ENCODE results near the gene DOCK4.

Gene DOCK4

GRCh38 chr7:112063974-112064373 lies 142.2 kb downstream of the DOCK4 start:
- TF ChIP-seq TCF12 (IDR thresholded peaks at IDR 0.05; ENCODE audit: low read depth) (no peak), MAX (IDR thresholded peaks at IDR 0.05) (no peak), EP300 (IDR thresholded peaks at IDR 0.05; ENCODE audit: borderline replicate concordance) (no peak), USF1 (IDR thresholded peaks at IDR 0.05) (no peak)

GRCh38 chr7:112061051-112061450 lies 145.1 kb downstream of the DOCK4 start:
- TF ChIP-seq CEBPB (IDR thresholded peaks at IDR 0.05), result no peak
- TF ChIP-seq RAD21 (IDR thresholded peaks at IDR 0.05; ENCODE audit: low read depth), result no peak
- TF ChIP-seq TEAD4 (IDR thresholded peaks at IDR 0.05), result no peak
- no peak for TF ChIP-seq EP300 (IDR thresholded peaks at IDR 0.05; ENCODE audit: borderline replicate concordance)
- no peak for TF ChIP-seq FOXM1 (IDR thresholded peaks at IDR 0.05; ENCODE audit: borderline replicate concordance, low read depth)
- TF ChIP-seq MAX (IDR thresholded peaks at IDR 0.05), result no peak
- TF ChIP-seq TAF1 (IDR thresholded peaks at IDR 0.05; ENCODE audit: low read depth), result no peak
- TF ChIP-seq ZBTB7A (IDR thresholded peaks at IDR 0.05; ENCODE audit: low read depth), result no peak
- TF ChIP-seq NFIC (IDR thresholded peaks at IDR 0.05), result no peak
- no peak for TF ChIP-seq EGR1 (IDR thresholded peaks at IDR 0.05)
- TF ChIP-seq USF1 (IDR thresholded peaks at IDR 0.05), result no peak

DNA sequence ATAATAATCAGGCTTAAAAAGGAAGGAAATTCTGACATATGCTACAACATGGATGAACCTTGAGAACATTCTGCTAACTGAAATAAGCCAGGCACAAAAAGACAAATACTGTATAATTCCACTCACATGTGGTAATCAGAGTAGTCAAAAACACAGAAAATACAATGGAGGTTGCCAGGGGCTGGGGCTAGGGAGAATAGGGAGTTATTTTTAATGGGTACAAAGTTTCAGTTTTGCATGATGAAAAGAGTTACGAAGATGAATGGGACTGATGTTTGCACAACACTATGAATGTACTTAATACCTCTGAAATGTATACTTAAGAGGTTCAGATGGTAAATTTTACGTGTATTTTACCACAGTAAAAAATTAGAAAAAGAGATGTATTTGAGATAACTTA lies 145.6 kb downstream of the DOCK4 start:
- TF ChIP-seq ZBTB7A (IDR thresholded peaks at IDR 0.05; ENCODE audit: low read depth) (no peak), USF1 (IDR thresholded peaks at IDR 0.05) (no peak), TAF1 (IDR thresholded peaks at IDR 0.05; ENCODE audit: low read depth) (no peak), EP300 (IDR thresholded peaks at IDR 0.05; ENCODE audit: borderline replicate concordance) (no peak), TEAD4 (IDR thresholded peaks at IDR 0.05) (no peak), NFIC (IDR thresholded peaks at IDR 0.05) (no peak)

- no peak for TF ChIP-seq CEBPB (IDR thresholded peaks at IDR 0.05)
- no peak for TF ChIP-seq EGR1 (IDR thresholded peaks at IDR 0.05)
- TF ChIP-seq MAX (IDR thresholded peaks at IDR 0.05), result no peak
- no peak for TF ChIP-seq FOXM1 (IDR thresholded peaks at IDR 0.05; ENCODE audit: borderline replicate concordance, low read depth)
- TF ChIP-seq, protein P1, sequence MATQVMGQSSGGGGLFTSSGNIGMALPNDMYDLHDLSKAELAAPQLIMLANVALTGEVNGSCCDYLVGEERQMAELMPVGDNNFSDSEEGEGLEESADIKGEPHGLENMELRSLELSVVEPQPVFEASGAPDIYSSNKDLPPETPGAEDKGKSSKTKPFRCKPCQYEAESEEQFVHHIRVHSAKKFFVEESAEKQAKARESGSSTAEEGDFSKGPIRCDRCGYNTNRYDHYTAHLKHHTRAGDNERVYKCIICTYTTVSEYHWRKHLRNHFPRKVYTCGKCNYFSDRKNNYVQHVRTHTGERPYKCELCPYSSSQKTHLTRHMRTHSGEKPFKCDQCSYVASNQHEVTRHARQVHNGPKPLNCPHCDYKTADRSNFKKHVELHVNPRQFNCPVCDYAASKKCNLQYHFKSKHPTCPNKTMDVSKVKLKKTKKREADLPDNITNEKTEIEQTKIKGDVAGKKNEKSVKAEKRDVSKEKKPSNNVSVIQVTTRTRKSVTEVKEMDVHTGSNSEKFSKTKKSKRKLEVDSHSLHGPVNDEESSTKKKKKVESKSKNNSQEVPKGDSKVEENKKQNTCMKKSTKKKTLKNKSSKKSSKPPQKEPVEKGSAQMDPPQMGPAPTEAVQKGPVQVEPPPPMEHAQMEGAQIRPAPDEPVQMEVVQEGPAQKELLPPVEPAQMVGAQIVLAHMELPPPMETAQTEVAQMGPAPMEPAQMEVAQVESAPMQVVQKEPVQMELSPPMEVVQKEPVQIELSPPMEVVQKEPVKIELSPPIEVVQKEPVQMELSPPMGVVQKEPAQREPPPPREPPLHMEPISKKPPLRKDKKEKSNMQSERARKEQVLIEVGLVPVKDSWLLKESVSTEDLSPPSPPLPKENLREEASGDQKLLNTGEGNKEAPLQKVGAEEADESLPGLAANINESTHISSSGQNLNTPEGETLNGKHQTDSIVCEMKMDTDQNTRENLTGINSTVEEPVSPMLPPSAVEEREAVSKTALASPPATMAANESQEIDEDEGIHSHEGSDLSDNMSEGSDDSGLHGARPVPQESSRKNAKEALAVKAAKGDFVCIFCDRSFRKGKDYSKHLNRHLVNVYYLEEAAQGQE (IDR thresholded peaks at IDR 0.05; ENCODE audit: low read depth), result no peak
- TF ChIP-seq ZBTB7A (IDR thresholded peaks at IDR 0.05; ENCODE audit: low read depth), result no peak
- no peak for TF ChIP-seq USF1 (IDR thresholded peaks at IDR 0.05)
- no peak for TF ChIP-seq TCF12 (IDR thresholded peaks at IDR 0.05; ENCODE audit: low read depth)
- no peak for TF ChIP-seq TEAD4 (IDR thresholded peaks at IDR 0.05)
- no peak for TF ChIP-seq YY1 (IDR thresholded peaks at IDR 0.05; ENCODE audit: low read depth)
- TF ChIP-seq CREB1 (IDR thresholded peaks at IDR 0.05; ENCODE audit: low read depth), result no peak
- no peak for TF ChIP-seq RAD21 (IDR thresholded peaks at IDR 0.05; ENCODE audit: low read depth)
- no peak for TF ChIP-seq TAF1 (IDR thresholded peaks at IDR 0.05; ENCODE audit: low read depth)
- TF ChIP-seq EP300 (IDR thresholded peaks at IDR 0.05; ENCODE audit: borderline replicate concordance), result no peak
Observed at GRCh38 chr7:112059675-112060074, 146.5 kb downstream of the DOCK4 start.

GRCh38 chr7:112058686-112059085 lies 147.5 kb downstream of the DOCK4 start:
- TF ChIP-seq FOXM1 (IDR thresholded peaks at IDR 0.05; ENCODE audit: borderline replicate concordance, low read depth) (no peak), EP300 (IDR thresholded peaks at IDR 0.05; ENCODE audit: borderline replicate concordance) (no peak), CREB1 (IDR thresholded peaks at IDR 0.05; ENCODE audit: low read depth) (no peak), RAD21 (IDR thresholded peaks at IDR 0.05; ENCODE audit: low read depth) (no peak), TAF1 (IDR thresholded peaks at IDR 0.05; ENCODE audit: low read depth) (no peak), USF1 (IDR thresholded peaks at IDR 0.05) (no peak), ZBTB7A (IDR thresholded peaks at IDR 0.05; ENCODE audit: low read depth) (no peak), CEBPB (IDR thresholded peaks at IDR 0.05) (no peak), TCF12 (IDR thresholded peaks at IDR 0.05; ENCODE audit: low read depth) (no peak), TEAD4 (IDR thresholded peaks at IDR 0.05) (no peak)

DNA sequence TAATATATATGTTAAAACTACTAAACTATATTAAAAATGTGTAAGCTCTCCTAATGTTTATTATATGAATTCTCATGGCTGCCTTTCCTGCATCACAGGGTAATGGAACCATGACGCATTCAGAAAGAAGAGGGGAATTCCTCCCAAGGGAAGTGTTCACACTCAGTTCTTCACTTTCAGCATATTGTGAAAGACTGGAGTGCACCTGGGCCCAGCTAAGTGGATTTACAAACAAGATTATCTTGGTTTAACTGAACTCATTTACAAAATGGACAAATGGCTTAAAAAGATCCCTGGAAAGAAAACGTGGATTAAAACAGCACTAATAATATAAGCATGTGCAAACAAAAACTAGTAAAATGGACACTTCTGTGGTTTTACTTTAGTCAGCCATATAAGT lies 149.8 kb downstream of the DOCK4 start:
- TF ChIP-seq, protein P1 (IDR thresholded peaks at IDR 0.05; ENCODE audit: low read depth), result no peak
